ENCODE data around the gene SH3BGRL2.

The SH3BGRL2 gene

DNA sequence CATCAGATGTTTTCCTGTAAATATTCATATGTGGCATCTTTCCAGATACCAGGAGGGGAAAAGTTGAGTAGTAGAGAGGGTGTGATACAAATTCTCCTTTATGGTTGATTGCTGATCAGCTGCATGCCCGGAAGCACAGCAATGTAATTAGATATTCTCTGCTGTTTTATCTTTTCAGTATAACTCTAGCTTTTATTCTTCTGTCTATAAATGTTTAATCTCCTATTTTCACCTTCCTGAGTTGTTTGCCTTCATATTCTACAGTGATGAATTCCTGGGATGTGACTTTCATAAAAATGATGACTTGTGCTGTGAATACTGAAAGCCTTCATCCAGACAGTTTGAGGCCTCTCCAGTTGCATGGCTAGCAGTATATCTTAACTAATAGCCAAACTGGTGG, 53.7 kb downstream of the SH3BGRL2 start:
- H3K36me3 ChIP-seq (ENCODE audit: insufficient read depth, low read depth, low read length): no peaks in the 10 kb centered on the region
- no peak overlapping the region for H3K27ac ChIP-seq (ENCODE audit: low read length)
- no peak overlapping the region for H3K4me3 ChIP-seq (ENCODE audit: low read length)
- no peak overlapping the region for H3K9ac ChIP-seq (ENCODE audit: low read depth, low read length)
- H3K4me1 ChIP-seq (ENCODE audit: insufficient read depth, low read length): no peaks in the 10 kb centered on the region
- H3K27me3 ChIP-seq (ENCODE audit: insufficient read depth, low read length): no peaks in the 10 kb centered on the region
- no peaks in the 10 kb centered on the region for H3K9me3 ChIP-seq (ENCODE audit: insufficient read depth, low read depth, low read length)

DNA sequence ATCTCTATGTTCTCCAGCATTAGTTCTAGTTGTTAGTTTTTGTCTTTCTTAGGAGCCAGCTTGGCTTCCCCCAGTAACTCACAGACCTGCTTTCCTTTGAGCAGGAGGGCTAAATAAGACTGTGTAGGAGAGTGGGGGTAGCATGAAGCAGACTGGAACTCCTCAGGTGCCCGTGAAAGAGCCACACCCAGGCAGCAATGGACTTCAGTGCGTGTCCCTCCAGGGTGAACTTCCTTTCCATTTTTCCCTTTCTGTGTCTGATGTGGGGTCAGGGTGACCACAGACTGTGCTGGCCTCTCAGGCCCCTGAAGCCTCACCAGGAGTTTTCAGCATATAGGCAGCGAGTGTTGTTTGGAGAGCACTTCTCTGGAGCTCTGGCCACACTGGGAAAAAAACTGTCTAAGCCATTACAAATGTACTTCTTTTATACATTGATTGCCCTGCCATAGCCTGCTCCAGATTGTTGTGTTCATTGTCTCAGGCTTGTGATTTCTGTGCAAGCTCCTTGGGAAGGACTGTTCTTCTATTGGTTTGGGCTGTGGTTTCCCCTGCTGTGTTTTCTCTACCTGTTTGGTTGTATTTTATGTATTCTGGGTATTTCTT, 55.7 kb downstream of the SH3BGRL2 start:
- H3K9ac ChIP-seq (ENCODE audit: low read depth, low read length): no peak overlapping the region
- no peaks in the 10 kb centered on the region for H3K27me3 ChIP-seq (ENCODE audit: insufficient read depth, low read length)

DNA sequence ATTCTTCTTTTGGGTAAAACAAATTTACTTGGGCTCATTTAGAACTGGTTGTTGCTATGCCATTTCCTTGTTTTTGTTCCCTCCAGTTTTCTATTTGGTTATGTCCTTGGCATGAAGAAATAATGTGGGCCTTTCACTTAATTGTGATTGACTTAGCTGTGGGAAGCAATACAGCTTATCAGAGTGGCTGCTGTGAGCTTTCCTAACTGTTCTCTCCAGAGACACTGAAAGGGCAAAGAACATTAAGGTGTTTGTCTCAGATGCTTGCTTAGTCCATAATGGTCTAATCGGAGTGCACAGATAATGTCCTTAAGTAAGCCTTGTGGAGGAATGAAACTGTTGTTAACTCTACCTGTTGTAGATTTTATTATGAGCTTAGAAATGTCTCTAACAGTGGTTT, 56.6 kb downstream of the SH3BGRL2 start:
- no peak overlapping the region for H3K27ac ChIP-seq (ENCODE audit: low read length)
- H3K27me3 ChIP-seq (ENCODE audit: insufficient read depth, low read length): no peaks in the 10 kb centered on the region
- no peak overlapping the region for H3K9ac ChIP-seq (ENCODE audit: low read depth, low read length)
- no peaks in the 10 kb centered on the region for H3K4me1 ChIP-seq (ENCODE audit: insufficient read depth, low read length)
- H3K9me3 ChIP-seq (ENCODE audit: insufficient read depth, low read depth, low read length): no peaks in the 10 kb centered on the region
- H3K4me3 ChIP-seq (ENCODE audit: low read length): no peak overlapping the region
- H3K36me3 ChIP-seq (ENCODE audit: insufficient read depth, low read depth, low read length): no peaks in the 10 kb centered on the region

More for the DNA sequence above, 55.7 kb downstream of the SH3BGRL2 start:
- Histone ChIP-seq H3K4me1 (ENCODE audit: insufficient read depth, low read length) (no peaks in the 10 kb centered on the region), H3K36me3 (ENCODE audit: insufficient read depth, low read depth, low read length) (no peaks in the 10 kb centered on the region), H3K27ac (ENCODE audit: low read length) (no peak overlapping the region), H3K9me3 (ENCODE audit: insufficient read depth, low read depth, low read length) (no peaks in the 10 kb centered on the region), H3K4me3 (ENCODE audit: low read length) (no peak overlapping the region)

DNA sequence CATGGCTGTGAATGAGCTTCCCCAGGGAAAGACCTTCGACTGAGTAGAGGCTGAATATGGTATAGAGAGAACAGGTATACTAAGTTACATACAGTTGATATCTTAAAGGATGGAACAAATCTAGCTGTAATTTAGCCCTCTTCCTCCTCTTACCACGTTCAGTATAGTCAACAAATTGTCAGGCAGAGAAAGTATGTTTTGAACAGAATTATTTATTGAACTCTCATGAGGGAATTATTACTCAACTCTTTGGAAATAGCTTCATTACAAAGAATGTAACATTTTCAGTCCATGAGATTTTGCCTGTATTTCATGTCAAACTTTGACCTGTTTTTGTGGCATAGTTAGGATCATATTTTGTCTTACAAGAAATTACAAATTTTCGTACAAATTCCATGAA, 63.0 kb downstream of the SH3BGRL2 start:
- Histone ChIP-seq H3K27ac (ENCODE audit: low read length) (no peak overlapping the region), H3K36me3 (ENCODE audit: insufficient read depth, low read depth, low read length) (no peaks in the 10 kb centered on the region), H3K27me3 (ENCODE audit: insufficient read depth, low read length) (no peaks in the 10 kb centered on the region), H3K4me3 (ENCODE audit: low read length) (no peak overlapping the region), H3K9ac (ENCODE audit: low read depth, low read length) (no peak overlapping the region), H3K9me3 (ENCODE audit: insufficient read depth, low read depth, low read length) (no peaks in the 10 kb centered on the region), H3K4me1 (ENCODE audit: insufficient read depth, low read length) (no peaks in the 10 kb centered on the region; the same call in 1 of the 2 replicates)

DNA sequence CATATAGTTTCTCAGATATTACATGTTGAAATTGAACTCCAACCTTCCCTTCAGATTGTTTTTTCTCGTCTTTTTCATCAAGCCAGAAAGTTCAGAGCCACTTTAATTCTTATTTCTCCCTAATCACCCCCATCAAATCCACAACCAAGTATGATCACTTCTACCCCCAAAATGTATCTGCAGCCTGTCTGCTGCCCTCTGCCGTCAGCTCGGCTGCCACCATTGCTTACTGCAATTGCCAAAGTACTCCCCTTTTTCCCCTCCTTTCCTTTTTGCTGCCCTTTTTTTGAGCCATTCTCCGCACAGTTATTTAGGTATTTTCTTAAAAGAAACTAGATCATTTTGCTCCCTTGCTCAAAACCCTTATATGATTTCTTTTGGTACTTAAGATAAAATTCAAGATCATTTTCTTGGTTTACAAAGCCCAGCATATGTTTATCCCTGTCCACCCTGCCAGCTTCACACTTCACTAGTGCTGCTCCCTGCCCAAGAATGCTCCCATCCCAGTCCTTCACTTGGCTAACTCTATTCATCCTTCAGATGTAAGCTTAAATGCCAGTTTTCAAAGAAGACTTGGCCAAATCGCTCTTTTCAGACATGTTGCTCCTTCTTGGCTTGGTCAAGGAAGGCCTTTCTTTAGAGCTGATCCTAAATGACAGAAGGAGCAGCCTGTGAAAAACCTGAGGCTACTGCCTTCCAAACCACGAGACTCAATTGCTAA, 63.7 kb downstream of the SH3BGRL2 start:
- Histone ChIP-seq H3K27ac (ENCODE audit: low read length) (no peak overlapping the region), H3K27me3 (ENCODE audit: insufficient read depth, low read length) (no peaks in the 10 kb centered on the region), H3K9me3 (ENCODE audit: insufficient read depth, low read depth, low read length) (no peaks in the 10 kb centered on the region), H3K4me3 (ENCODE audit: low read length) (no peak overlapping the region), H3K9ac (ENCODE audit: low read depth, low read length) (no peak overlapping the region), H3K4me1 (ENCODE audit: insufficient read depth, low read length) (no peaks in the 10 kb centered on the region; the same call in 1 of the 2 replicates), H3K36me3 (ENCODE audit: insufficient read depth, low read depth, low read length) (no peaks in the 10 kb centered on the region)

DNA sequence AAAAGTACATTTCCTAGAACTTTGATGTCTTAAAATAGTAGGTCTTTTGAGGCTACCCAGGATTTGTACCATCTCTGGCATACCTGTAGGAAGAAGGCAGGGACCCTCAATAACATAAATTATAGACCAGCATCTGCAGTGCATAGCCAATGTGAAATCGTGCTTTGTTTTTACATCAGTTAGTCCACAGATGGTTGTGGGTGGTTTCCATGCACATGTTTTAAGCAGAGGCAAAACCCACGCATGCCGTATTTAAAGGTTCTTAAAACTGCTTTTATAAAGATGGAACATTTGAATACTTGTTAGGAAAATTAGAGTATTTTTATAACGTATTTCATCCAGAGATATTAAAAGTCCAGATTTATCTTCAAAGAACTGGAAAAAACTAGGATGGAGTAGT, 66.3 kb downstream of the SH3BGRL2 start:
- H3K27ac ChIP-seq (ENCODE audit: low read length): no peak overlapping the region
- H3K4me1 ChIP-seq (ENCODE audit: insufficient read depth, low read length): no peaks in the 10 kb centered on the region; the same call in 1 of the 2 replicates
- H3K9ac ChIP-seq (ENCODE audit: low read depth, low read length): no peak overlapping the region
- no peaks in the 10 kb centered on the region for H3K9me3 ChIP-seq (ENCODE audit: insufficient read depth, low read depth, low read length)
- no peaks in the 10 kb centered on the region for H3K36me3 ChIP-seq (ENCODE audit: insufficient read depth, low read depth, low read length)
- no peak overlapping the region for H3K4me3 ChIP-seq (ENCODE audit: low read length)
- H3K27me3 ChIP-seq (ENCODE audit: insufficient read depth, low read length): no peaks in the 10 kb centered on the region

DNA sequence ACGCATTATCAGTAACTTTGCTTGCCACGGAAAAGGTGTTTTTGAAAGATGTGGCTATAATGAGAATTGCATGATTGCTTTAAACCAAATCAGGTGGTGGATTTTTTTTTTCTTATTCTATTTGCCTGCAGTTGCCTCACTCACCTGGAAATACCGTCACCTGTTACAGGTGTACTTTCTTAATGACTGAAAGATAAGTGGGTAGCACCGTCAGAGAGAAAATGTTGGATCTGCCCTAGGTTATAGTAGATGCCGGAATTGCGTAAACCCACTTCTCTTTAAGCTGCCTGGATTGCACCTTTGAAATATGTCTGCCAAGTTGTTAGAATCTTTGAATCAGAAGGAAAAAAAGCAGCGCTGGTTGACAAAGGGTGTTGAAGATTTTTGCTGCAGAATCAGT, 68.5 kb downstream of the SH3BGRL2 start:
- Histone ChIP-seq H3K4me1 (ENCODE audit: insufficient read depth, low read length) (no peaks in the 10 kb centered on the region; the same call in 1 of the 2 replicates), H3K4me3 (ENCODE audit: low read length) (no peak overlapping the region), H3K36me3 (ENCODE audit: insufficient read depth, low read depth, low read length) (no peaks in the 10 kb centered on the region), H3K27me3 (ENCODE audit: insufficient read depth, low read length) (no peaks in the 10 kb centered on the region), H3K27ac (ENCODE audit: low read length) (no peak overlapping the region), H3K9ac (ENCODE audit: low read depth, low read length) (no peak overlapping the region), H3K9me3 (ENCODE audit: insufficient read depth, low read depth, low read length) (no peaks in the 10 kb centered on the region)

DNA sequence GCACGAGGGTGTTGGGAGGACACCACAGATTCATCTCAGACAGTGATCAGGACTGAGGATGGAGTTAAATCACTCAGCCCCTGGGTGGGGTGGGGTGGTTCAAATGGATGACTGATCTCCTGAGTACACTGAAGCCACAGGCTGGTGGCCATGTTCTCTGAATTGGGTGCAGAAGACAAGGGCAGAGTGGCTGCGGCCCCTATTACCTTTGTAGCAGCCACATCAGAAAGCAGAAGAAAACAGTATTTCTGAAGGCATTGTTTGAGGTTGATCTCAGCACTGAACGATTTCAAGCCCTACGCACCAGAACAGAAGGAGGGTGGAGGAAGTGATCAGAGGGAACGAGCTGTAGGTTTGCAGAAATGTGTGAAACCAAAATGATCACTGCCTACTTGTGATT, 71.6 kb downstream of the SH3BGRL2 start:
- H3K9me3 ChIP-seq (ENCODE audit: insufficient read depth, low read depth, low read length): no peaks in the 10 kb centered on the region
- no peaks in the 10 kb centered on the region for H3K27me3 ChIP-seq (ENCODE audit: insufficient read depth, low read length)
- no peak overlapping the region for H3K9ac ChIP-seq (ENCODE audit: low read depth, low read length)
- no peak overlapping the region for H3K4me3 ChIP-seq (ENCODE audit: low read length)
- peaks cover under 1% of the 10 kb centered on the region; the same call in 1 of the 2 replicates for H3K4me1 ChIP-seq (ENCODE audit: insufficient read depth, low read length)
- H3K36me3 ChIP-seq (ENCODE audit: insufficient read depth, low read depth, low read length): no peaks in the 10 kb centered on the region
- H3K27ac ChIP-seq (ENCODE audit: low read length): no peak overlapping the region

DNA sequence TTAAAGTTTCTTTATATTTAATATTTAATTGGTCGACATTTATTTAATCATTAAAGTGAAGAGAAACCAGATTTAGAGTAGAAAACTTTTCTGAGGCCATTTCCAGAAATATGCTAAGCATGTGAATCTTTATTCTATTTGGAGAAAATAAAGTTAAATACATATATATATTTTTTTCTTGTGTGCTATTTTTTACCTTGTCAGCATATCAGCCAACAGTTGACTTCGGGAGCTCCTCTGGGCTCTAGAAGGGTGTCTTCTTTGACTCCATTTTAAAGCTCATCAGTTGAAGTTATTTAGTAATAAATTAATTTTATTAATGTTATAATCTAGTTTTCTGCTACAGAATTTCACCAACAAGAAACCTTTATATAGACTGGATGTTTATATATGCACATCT, 73.1 kb downstream of the SH3BGRL2 start:
- Histone ChIP-seq H3K9me3 (ENCODE audit: insufficient read depth, low read depth, low read length) (no peaks in the 10 kb centered on the region), H3K4me1 (ENCODE audit: insufficient read depth, low read length) (peaks cover 6% of the 10 kb centered on the region; the same call in 1 of the 2 replicates), H3K36me3 (ENCODE audit: insufficient read depth, low read depth, low read length) (no peaks in the 10 kb centered on the region), H3K9ac (ENCODE audit: low read depth, low read length) (no peak overlapping the region), H3K27ac (ENCODE audit: low read length) (no peak overlapping the region), H3K4me3 (ENCODE audit: low read length) (no peak overlapping the region), H3K27me3 (ENCODE audit: insufficient read depth, low read length) (no peaks in the 10 kb centered on the region)

DNA sequence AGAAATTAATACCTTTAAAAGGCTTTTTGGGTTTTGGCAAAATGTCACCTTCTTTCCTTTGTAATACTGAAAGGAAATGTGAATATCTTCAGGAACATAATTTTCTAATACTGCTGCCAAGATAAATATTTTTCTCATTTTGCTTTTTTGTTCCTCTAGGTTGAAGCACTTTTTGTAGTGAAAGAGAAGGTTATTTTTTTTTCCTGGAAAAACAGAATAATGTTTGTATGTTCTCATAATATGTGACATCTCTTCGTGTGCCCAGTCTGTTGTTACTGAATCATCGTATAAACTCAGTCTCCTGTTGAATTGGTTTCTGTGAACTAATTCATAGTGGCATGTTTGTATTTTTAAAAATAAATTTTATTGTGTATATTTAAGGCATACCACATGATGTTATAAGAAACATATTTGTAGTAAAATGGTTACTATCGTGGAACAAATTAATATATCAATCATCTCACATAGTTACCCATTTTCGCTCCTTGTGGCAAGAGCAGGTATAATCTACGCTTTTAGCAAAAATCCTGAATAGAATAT, 74.4 kb downstream of the SH3BGRL2 start:
- Histone ChIP-seq H3K4me1 (ENCODE audit: insufficient read depth, low read length) (peaks cover 6% of the 10 kb centered on the region; the same call in 1 of the 2 replicates), H3K36me3 (ENCODE audit: insufficient read depth, low read depth, low read length) (no peaks in the 10 kb centered on the region), H3K27ac (ENCODE audit: low read length) (no peak overlapping the region)

DNA sequence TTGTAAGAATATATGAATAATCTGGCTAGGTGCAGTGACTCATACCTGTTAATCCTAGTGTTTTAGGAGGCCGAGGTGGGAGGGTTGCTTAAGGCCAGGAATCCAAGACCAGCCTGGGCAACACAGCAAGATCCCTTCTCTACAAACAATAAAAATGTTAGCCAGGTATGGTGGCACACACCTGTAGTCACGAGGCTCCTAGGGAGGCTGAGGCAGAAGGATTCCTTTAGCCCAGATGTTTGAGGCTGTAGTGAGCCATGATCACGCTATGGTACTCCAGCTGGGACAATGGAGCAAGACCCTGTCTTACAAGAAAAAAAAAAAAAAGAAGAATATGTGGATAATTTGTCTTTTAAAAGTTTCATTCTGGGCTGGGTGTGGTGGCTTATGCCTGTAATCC, 75.4 kb downstream of the SH3BGRL2 start:
- Histone ChIP-seq H3K36me3 (ENCODE audit: insufficient read depth, low read depth, low read length) (no peaks in the 10 kb centered on the region), H3K27ac (ENCODE audit: low read length) (no peak overlapping the region)

More for the DNA sequence above, 74.4 kb downstream of the SH3BGRL2 start:
- H3K4me3 ChIP-seq (ENCODE audit: low read length): no peak overlapping the region
- no peaks in the 10 kb centered on the region for H3K27me3 ChIP-seq (ENCODE audit: insufficient read depth, low read length)
- H3K9me3 ChIP-seq (ENCODE audit: insufficient read depth, low read depth, low read length): no peaks in the 10 kb centered on the region
- no peak overlapping the region for H3K9ac ChIP-seq (ENCODE audit: low read depth, low read length)

DNA sequence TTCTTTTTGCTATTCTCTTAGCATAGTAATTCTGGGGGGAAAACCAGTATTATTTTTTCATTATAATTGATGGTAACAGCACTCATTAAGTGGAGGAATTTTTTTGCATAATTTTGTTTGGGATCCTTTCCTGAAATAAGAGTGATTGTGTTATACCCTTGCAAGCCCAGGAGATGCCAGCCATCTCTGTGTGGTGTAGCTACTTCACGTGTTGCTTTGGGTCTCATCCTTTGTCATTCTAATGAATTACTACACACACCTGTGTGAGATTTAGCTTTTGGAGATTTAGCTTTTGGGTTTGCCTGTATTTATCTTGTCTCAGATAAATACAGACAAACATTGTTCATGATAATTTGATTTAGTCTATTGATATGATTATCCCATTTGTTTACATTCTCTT, 76.5 kb downstream of the SH3BGRL2 start:
- H3K27me3 ChIP-seq (ENCODE audit: insufficient read depth, low read length): no peaks in the 10 kb centered on the region
- no peak overlapping the region for H3K4me3 ChIP-seq (ENCODE audit: low read length)
- no peaks in the 10 kb centered on the region for H3K9me3 ChIP-seq (ENCODE audit: insufficient read depth, low read depth, low read length)
- H3K4me1 ChIP-seq (ENCODE audit: insufficient read depth, low read length): peaks cover 6% of the 10 kb centered on the region; the same call in 1 of the 2 replicates
- no peak overlapping the region for H3K9ac ChIP-seq (ENCODE audit: low read depth, low read length)
- no peak overlapping the region for H3K27ac ChIP-seq (ENCODE audit: low read length)
- H3K36me3 ChIP-seq (ENCODE audit: insufficient read depth, low read depth, low read length): no peaks in the 10 kb centered on the region

More for the DNA sequence above, 75.4 kb downstream of the SH3BGRL2 start:
- H3K27me3 ChIP-seq (ENCODE audit: insufficient read depth, low read length): no peaks in the 10 kb centered on the region
- H3K9ac ChIP-seq (ENCODE audit: low read depth, low read length): no peak overlapping the region
- H3K4me1 ChIP-seq (ENCODE audit: insufficient read depth, low read length): peaks cover 6% of the 10 kb centered on the region; the same call in 1 of the 2 replicates
- H3K4me3 ChIP-seq (ENCODE audit: low read length): no peak overlapping the region
- H3K9me3 ChIP-seq (ENCODE audit: insufficient read depth, low read depth, low read length): no peaks in the 10 kb centered on the region
